ENCODE data around the gene PLEKHG2.
A peak's percentile ranks its signal among the peaks of the same experiment; 100 is the strongest.

Gene PLEKHG2

DNA sequence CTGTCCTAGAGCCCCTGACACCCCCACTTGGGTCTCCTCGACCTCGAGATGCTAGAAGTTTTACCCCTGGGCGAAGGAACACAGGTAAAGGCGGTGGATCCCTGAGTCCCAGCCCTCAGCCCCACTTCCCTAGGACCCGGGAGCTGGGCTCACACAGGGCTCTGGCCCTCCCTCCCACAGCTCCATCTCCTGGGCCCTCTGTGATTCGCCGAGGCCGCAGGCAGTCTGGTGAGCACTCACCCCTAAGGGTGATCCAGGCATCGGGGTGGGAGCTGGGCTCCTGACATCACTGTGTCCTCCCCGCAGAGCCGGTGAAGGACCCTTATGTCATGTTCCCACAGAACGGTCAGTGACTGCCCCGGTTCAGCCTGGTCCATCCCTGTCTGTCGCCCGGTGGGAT, 8.3 kb downstream of the PLEKHG2 start:
- DNase-seq, result no peak

DNA sequence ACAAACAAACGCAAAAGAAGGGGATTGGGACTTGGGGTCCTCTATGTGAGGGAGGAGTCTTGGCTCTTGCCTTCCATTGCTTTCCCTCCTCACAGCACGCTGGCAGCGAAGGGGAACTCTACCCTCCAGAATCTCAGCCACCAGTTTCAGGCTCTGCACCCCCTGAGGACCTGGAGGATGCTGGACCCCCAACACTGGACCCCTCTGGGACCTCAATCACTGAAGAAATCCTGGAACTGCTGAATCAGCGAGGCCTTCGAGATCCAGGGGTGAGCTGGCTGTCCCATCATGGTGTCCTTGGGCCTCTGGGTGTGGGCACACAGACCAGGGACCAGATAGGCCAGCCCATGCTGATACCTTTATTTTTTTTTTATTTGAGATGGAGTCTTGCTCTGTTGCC, 9.6 kb downstream of the PLEKHG2 start:
- no peak for DNase-seq

DNA sequence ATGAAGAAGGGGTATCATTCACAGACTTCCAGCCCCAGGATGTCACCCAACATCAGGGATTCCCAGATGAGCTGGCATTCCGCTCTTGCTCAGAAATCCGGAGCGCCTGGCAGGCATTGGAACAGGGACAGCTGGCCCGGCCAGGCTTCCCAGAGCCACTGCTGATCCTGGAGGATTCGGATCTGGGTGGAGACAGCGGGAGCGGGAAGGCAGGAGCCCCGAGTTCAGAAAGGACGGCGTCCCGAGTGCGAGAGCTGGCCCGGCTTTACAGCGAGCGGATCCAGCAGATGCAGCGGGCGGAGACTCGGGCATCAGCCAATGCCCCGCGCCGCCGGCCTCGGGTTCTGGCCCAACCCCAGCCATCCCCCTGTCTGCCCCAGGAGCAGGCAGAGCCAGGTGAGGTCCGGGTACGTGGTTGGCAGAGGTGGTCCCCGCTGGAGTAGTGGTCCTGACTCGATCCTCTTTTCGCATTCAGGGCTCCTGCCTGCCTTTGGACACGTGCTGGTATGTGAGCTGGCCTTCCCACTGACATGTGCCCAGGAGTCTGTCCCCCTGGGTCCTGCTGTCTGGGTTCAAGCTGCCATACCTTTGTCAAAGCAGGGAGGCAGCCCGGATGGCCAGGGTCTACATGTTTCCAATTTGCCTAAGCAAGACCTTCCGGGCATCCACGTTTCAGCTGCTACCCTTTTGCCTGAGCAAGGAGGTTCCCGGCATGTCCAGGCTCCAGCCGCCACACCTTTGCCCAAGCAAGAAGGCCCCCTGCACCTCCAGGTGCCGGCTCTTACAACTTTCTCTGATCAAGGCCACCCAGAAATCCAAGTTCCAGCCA, 11.0 kb downstream of the PLEKHG2 start:
- no peak for DNase-seq

DNA sequence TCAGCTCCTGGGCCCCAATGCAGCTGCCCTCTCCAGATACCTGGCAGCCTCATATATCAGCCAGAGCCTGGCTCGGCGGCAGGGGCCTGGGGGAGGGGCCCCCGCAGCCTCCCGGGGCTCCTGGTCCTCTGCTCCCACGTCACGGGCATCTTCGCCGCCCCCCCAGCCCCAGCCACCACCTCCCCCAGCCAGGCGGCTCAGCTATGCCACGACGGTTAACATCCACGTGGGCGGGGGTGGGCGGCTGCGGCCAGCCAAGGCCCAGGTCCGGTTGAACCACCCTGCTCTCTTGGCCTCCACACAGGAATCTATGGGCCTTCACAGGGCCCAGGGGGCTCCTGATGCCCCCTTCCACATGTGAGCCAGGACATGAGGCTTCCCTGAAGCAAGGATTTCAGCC, 12.5 kb downstream of the PLEKHG2 start:
- DNase-seq, result no peak

DNA sequence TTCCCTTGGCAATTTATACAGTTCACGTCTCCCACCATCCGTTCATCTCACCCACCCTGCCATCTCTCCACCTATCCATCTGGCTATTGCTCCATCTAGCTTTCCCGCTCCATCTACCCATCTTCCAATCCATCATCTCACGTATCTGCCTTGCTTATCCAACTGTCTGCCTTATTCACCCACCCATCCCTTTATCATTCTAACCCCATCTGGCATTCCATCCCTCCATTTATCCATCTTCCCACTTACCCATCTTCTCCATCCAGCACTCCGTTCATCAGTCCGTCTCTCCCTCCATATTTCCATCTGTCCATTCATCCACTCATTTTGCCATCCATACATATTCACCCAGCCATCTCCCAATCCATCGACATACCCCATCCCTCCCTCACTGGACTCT, 13.3 kb downstream of the PLEKHG2 start:
- DNase-seq, result no peak

DNA sequence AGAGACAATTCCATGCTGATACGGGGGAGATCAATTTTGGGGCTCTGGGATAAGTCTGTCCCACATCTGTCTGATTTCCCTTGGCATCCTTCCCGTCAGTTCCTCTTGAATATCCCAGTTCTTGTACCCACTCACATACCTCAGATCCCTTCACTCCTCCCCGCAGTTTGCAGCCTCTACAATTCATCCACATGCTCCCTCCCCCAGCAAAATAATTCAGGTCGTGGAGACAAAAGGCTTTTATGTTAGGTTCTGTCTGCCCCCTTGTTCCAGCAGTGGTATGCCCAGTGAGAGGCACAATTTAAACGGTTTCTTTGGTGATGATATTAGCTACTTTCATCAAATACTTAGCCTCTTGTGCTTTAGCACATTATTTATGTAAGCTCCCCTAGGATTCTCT, 13.7 kb downstream of the PLEKHG2 start:
- DNase-seq, result no peak

DNA sequence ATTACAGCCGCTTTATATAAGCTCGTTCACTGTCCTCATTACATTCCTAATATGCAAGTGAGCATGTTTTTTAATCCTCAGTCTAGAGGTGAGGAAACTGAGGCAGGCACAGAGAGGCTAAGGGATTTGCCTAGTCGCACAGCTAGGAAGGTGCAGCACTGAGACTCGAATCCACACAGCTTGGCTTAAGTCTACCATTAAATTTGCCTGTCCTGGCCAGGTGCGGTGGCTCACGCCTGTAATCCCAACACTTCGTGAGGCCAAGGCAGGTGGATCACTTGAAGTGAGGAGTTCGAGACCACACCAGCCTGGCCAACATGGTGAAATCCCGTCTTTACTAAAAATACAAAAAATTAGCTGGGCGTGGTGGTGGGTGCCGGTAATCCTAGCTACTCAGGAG, 15.2 kb downstream of the PLEKHG2 start:
- no peak for DNase-seq

DNA sequence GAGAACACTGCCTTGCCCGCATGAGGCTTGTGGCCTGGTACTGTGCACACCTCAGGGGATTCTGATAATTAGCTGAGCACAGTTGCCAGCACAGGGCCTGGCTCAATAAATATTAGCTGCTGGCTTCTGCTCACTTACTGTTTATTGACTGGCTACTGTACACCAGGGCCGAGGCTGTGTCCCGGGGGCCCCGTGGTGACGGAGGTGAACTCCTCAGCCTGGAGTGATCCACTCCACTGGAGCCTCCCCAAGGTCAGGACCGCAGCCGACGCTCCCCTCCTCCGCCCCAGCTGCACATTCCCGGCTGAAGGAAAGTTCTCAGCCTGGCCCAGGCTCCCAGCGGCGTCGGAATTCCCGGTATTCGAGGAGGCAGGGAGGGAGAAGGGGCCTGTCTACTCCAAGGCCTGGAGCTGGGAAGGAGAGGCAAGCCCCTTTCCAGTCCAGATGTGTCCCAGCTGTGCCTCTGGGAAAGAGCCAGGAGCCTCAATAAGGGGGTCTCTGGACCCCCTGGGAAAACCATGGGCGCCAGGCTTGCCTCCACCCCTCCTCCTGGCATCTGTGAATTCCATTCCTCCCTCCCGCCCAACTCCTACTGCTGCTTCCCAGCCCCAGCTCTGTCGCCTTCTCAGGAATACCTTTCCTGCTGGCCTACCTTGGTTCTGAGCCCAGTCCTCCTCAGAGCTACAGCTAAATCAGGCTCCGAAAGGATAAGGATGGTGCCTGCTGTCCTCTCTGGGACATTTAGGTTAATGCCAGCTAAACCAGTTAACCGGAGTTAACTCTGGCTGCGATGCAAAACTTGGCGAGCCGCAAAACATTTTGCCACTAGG, 16.0 kb downstream of the PLEKHG2 start:
- DNase-seq, result peak; percentile 63

DNA sequence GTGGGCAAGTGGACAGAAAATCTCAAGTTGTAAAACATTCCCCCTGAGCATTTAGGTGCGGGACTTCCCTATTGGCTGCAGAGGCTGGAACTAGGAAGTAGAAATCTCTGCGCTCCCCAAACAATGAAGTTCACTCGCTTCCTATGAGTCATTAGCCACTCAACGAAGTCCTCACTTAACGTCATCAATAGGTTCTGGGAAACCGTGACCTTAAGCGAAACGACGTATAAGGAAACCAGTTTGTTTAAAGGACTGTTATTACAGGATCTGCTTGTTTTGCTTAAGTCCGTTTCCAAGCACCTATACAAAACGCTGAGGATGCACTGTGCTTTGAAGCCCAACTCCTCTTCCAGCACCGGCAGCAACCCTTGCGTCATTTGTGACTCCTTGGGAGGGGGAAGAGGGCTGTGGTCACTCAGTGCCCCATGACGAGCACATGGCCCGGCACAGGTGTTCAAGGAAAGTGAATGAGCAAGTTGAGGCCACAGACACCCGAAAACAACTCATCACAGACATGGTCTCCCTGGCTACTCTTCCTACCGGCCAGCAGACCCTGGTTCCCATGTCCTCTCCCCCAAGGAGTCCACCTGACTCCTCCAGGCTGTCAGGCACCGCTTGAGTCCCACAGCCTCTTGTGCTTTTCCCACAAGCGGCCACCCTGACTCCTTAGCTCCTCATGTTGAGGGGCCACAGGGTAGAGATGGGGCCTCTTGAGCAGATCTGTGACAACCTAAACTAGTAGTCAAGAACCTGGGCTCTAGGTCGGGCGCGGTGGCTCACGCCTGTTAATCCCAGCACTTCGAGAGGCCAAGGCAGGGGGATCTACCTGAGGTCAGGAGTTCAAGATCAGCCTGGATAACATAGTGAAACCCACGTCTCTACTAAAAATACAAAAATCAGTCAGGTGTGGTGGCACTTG, 18.5 kb downstream of the PLEKHG2 start:
- DNase-seq, result peak; percentile 71

DNA sequence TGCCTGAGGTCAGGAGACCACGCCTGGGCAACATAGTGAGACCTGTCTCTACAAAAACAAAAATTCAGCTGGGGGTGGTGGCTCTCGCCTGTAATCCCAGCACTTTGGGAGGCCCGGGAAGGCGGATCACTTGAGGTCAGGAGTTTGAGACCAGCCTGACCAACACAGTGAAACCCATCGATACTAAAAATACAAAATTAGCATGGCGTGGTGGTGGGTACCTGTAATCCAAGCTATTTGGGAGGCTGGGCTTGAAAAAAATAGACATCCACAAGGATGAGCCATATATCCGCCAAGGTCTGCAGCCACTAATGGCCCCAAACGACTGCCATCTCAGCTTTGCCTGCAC, 20.2 kb downstream of the PLEKHG2 start:
- DNase-seq, result no peak

DNA sequence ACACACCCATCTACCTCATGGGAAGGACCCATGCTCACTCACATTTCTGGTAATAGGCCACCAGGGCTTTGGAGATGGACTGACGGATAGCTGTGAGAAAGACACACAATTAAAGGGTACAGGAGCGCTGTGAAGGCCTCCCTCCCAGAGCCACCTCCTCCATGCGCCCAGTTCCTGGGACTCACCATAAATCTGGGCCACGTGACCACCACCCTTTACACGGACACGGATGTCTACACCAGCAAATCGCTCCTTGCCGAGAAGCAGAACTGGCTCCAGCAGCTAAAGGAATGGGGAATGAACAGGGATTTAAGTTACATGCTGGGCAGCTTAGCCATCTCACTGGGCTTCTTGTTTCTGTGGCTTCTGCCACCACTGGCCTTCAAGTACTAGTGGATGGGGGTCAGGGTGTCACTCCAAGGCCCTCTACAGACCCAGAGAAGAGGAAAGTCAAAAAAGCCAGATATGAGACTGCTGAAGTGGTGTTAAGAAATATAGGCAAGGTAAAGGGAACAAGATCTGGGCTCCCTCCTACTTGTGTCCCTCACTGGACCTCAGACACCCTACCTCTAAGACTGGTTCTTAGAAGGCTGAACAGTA, 21.1 kb downstream of the PLEKHG2 start:
- DNase-seq, result no peak

DNA sequence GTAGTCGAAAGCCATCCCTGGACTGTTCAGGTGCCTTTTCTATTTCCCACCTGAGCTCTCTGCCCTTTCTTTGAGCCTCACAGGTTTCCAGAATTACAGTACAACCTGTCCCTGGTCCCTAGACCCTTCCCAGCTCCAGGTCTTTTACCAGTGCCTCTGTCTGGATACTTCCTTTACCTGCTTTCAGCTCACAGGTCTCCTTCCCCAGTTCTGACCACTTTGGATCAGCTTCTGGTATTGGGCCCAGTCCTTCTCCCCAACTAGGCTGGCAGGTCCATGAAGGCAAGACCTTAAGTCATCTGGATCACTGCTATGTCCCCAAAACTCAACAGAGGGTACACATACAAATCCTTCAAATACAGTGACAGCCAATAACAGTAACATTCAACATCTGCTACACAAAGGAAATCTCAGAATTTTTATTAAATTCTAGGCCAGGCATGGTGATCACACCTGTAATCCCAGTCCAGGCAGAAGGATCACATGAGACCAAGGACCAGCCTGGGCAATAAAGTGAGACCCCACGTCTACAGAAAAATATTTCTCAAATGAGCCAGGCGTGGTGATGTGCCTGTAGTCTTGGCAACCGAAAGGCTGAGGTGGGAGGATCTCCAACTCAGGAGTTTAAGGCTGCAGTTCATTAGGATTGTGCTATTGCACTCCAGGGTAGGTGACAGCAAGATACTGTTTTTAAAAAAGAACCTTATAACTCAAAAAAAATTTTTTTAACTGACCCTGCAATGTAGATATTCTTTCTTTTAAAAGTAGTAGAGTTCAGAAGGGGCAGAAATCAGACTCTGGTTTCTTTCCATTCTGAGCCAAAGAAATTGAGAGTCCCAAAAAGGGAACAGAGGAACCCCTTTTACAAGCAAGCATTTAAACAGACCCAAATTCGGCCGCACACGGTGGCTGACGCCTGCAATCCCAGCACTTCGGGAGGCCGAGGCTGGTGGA, 21.9 kb downstream of the PLEKHG2 start:
- no peak for DNase-seq

DNA sequence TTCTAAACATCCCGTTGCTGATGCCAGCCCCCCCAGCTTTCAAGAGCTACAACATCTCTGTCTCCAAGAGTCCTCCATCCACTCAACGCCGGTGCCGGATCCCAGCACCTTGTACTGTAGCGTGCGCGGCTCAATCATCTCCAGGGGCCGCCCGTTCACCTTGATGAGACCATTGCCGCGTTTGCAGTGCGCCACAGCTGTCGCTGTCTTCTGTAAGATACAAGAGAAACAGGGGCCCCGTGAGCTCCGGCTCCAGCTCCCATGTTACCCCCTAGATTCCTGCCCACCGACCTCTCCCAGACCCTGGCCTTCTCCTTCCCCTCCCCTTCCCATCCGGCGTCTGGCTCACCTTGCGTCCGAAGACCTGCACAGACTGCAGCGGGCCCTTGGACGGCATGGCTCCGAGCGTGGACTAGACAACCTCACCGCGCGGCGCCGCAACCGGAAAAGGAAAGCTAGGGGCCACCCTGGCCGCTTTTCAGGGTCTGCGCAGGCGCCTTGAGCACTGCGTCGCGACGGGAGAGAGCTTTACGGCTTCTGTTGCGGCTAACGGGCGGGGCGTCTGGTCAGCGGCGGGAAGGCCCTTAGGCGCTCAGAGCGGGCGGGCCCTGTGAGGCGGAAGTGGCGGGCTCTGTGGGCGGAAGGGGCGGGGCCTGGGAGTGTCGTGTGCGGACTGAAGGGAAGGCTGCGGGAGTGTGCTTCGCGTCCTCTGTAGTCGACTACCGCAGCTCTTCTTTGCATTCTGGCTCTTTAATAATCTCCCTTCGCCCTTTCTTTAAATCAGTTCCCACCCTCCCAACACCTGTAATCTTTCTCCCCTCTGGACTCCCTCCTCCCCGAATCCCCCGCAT, 23.3 kb downstream of the PLEKHG2 start, which contains the start of gene RPS16:
RPS16 (minus strand) TSS at position 451 of the 851 bp plus-strand sequence; CDS start at position 397, 54 bp downstream.
- DNase-seq, result peak; percentile 100

DNA sequence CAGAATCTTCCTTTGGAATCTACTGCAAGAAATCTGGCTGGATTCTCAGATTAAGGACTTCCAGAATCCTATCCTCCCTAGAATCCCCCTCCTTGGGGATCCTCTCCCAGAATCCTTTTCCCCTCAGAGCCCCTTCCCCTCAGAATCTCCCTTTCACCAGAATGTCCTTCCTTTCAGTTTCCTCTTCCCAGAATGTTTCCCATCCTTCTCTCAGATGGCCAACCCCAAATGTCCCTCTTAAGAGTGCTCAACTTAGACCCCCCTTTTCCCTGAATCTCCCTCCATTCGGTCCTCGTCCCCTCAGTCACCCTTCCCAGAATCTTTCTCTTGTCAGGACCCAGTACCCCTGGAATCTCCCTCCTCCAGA, 23.9 kb downstream of the PLEKHG2 start:
- no peak for DNase-seq

DNA sequence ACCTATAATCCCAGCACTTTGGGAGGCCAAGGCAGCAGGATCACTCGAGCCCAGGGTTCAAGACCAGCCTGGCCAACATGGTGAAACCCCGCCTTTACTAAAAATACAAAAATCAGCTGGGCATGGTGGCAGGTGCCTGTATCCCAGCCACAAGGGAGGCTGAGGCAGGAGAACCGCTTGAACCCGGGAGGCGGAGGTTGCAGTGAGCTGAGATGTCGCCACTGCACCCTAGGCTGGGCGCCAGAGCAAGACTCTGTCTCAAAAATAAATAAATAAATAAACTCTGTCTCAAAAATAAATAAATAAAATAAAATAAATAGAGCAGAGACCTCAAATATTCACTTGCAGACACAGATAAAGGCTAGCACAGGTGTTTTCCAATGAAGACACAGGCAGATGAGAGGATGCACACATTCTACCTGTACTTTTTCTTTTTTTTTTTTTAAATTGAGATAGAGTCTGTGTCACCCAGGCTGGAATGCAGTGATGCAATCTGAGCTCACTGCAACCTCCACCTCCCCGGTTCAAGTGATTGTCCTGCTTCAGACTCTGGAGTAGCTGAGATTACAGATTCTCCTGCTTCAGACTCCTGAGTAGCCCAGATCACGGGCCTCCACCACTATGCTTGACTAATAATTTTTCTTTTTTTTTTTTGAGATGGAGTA, 25.9 kb downstream of the PLEKHG2 start:
- DNase-seq, result no peak

DNA sequence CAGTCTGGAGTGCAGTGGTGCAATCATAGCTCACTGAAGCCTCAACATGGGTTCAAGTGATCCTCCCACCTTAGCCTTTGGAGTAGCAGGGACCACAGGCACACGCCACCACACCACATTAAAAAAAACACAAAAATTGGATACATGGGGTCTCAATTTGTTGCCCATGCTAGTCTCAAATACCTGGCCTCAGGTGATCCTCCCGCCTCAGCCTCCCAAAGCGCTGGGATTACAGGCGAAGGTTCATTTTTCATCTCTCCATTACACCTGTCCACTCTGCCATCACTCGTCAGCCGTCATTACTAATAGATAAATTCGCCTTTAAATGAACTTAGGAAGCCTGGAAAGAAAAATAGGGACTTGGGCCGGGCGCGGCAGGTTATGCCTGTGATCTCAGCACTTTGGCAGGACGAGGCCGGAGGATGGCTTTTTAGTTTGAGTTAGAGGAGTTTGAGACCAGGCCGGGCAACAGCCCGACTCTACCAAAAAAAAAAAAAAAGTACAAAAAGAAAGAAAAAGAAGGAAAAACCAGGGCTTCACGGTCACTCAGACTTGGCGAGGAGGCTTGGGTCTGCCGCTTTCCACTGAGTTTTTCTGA, 32.2 kb downstream of the PLEKHG2 start:
- DNase-seq, result peak; percentile 30

DNA sequence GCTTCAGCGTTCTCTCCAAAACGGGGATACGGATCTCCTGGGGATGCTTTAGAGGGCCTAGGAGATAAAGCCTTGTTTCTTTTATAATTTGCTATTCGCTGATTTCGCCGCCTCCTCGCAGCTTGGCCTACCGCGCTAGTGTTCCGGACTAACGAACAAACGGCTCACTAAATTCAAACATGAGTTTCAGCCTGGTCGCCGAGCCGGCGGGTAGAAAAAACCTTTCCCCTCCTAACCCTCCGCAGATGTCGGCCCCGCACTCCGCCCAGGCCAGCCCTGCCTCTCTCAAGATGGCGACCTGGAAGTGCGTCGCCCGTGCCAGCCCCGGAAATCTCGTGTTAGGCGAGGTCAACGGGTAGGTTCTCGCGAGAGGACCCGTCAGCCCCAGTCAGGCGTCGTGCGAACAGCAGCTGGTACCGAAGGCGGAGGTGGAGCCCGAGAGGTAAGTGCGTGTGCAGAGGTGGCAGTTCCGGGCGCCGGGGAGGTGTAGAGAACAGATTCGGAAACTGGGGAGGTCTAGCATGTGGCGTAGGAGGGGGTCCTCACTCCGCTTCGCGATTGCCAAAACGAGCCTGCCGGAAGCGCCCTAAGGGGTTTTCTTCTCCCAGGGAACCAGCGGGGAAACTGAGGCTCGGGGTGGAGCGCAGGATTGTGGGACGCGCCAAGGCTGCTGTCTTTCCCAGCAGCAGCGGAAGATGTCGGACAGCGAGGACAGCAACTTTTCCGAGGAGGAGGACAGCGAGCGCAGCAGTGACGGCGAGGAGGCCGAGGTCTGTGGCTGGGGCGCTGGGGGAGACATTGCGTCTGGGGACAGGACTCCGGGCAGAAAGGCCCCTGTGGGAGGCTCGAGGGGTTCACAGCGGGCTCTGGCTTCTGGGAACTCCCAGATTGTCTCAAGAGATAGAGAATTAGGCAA, 33.0 kb downstream of the PLEKHG2 start, which contains the start of gene SUPT5H:
SUPT5H (plus strand) TSS at position 387 of the 916 bp plus-strand sequence; CDS start at position 696, 309 bp downstream.
- peak; percentile 99 for DNase-seq

Data from NCI-H82 (cell line).